ENCODE results near the gene VWA3A. TPM values are rescaled to one million over a fixed set of nuclear protein-coding genes. Genes with fewer than 3 reads are reported as not detected.
"Not testable (repeated sequence)": the region's sequence is repeated elsewhere in the genome, so short reads cannot be mapped to it uniquely, and the experiment has no call there.

Gene VWA3A
- total RNA-seq, 4 donors from 2014 or later, result 0.18 TPM; not detected in 3

DNA sequence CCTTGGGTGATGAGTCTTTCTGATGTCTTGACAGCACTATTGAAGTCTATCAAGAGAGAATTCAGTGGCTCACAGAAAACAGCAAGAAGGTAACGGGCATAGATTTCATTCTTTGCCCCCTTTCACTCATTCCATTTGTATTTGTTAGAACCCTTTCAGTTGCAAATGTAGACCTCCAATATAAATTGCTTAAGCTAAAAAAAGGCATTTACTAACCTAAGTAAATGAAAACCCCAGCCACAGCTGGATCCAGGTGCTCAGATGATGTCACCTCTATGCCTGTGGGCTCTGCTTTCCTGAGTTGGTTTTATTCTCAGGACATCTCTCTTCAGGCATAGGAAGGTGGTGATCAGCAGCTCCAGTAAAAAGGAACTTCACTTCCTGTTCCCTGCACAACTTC is 11.1 kb downstream of the VWA3A start:
- Histone ChIP-seq H3K4me3 (no peak overlapping the region), H3K27ac (no peak overlapping the region), H3K36me3 (no peaks in the 10 kb centered on the region), H3K9me3 (no peaks in the 10 kb centered on the region), H3K27me3 (no peaks in the 10 kb centered on the region), H3K4me1 (no peaks in the 10 kb centered on the region)
- TF ChIP-seq, protein P1, sequence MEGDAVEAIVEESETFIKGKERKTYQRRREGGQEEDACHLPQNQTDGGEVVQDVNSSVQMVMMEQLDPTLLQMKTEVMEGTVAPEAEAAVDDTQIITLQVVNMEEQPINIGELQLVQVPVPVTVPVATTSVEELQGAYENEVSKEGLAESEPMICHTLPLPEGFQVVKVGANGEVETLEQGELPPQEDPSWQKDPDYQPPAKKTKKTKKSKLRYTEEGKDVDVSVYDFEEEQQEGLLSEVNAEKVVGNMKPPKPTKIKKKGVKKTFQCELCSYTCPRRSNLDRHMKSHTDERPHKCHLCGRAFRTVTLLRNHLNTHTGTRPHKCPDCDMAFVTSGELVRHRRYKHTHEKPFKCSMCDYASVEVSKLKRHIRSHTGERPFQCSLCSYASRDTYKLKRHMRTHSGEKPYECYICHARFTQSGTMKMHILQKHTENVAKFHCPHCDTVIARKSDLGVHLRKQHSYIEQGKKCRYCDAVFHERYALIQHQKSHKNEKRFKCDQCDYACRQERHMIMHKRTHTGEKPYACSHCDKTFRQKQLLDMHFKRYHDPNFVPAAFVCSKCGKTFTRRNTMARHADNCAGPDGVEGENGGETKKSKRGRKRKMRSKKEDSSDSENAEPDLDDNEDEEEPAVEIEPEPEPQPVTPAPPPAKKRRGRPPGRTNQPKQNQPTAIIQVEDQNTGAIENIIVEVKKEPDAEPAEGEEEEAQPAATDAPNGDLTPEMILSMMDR (IDR thresholded peaks at IDR 0.05), result no peak
- no peak for TF ChIP-seq POLR2A (IDR thresholded peaks at IDR 0.05)
- no peak for DNase-seq

DNA sequence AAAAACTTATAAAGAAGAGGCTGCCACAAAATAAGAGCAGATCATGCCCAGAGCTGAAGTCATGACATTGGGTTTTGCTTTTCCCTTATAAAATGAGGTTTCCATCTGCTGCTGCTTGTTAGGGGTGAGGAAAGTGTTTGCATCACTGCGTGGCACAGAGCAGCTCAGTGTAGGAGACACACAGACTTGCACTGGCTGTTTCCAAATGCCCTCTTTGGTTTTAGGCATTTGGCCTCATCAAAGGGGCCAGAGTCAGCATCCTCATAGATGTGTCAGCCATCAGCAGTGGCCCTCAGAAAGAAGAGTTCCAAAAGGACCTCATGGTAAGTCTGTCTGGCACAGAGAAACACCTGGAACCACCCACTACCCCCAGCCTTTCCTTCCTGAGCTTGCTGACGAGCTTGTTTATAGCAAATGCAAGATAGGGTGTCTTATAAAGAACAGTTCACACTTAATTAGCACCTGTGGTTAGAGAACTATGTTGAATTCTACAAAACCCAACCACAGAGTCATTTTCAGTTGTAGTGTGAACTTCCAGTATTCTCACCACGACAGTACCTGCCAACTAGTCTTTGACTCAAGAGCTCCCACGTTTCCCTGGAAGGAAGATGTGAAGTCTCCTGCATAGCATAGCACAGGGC is 17.0 kb downstream of the VWA3A start:
- DNase-seq, result no peak
- H3K27ac ChIP-seq, result no peak overlapping the region
- H3K9me3 ChIP-seq, result no peaks in the 10 kb centered on the region
- H3K4me3 ChIP-seq, result no peak overlapping the region
- no peaks in the 10 kb centered on the region for H3K4me1 ChIP-seq
- no peaks in the 10 kb centered on the region for H3K27me3 ChIP-seq
- no peaks in the 10 kb centered on the region for H3K36me3 ChIP-seq
- TF ChIP-seq, protein P1 (IDR thresholded peaks at IDR 0.05), result no peak
- no peak for TF ChIP-seq POLR2A (IDR thresholded peaks at IDR 0.05)

DNA sequence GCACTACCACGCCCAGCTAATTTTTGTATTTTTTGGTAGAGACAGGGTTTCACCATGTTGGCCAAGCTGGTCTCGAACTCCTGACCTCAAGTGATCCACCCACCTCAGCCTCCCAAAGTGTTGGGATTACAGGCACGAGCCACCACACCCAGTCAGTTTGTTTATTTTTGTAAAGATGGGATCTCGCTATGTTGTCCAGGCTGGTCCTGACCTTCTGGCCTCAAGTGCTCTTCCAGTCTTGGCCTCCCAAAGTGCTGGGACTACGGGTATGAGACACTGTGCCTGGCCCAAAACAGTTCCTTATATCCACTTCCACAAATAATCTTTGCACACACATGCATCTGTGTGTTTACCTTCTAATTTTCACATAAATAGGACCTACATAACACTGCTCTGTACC is 19.3 kb downstream of the VWA3A start:
- not testable (repeated sequence) for H3K4me1 ChIP-seq, H3K9me3 ChIP-seq, H3K4me3 ChIP-seq, DNase-seq, H3K27ac ChIP-seq, H3K36me3 ChIP-seq, H3K27me3 ChIP-seq

DNA sequence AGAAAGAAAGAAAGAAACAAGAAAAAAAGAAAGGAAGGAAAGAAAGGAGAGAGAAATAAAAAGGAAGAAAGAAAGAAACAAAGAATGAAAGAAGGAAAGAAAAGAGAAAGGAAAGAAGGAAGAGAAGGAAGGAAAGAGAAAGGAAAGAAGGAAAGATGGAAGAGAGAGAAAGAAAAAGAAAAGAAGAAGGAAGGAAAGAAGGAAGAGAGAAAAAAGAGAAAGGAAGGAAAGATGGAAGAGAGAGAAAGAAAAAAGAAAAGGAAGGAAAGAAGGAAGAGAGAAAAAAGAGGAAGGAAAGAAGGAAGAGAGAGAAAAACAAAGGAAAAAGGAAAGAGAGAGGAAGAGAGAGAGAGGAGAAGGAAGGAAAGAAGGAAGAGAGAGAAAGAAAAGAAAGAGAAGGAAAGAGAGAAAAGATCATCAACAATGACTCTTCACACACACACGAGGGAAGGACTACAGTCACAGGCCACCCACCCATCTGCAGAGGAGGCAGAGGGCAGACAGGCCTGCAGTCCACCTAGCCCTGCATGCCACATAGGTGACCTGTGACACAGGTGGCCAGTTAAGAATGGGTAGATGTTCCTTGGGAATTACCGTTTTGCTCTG is 23.9 kb downstream of the VWA3A start:
- no peak for TF ChIP-seq POLR2A (IDR thresholded peaks at IDR 0.05)
- TF ChIP-seq, protein P1 (IDR thresholded peaks at IDR 0.05), result no peak

DNA sequence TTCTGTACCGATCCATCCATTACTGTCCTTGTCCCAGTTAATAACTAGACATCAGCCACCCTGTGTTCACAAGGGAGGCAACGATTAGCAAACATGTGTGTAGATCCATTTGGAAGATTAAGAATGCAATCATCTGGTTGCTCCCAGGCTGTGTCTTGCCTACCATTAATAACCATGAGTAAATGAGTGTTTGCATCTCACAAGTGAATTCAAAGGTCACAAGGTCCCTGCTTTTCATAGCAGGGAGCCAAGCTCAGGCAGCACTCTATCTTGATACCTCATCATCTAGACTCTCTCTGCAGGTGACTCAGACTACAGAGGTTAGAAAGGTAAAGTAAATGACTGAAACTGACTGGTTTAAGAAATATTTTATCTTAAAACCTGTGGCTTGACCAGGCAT is 25.3 kb downstream of the VWA3A start:
- H3K27ac ChIP-seq, result no peak overlapping the region
- no peaks in the 10 kb centered on the region for H3K36me3 ChIP-seq
- H3K9me3 ChIP-seq, result no peaks in the 10 kb centered on the region
- no peak overlapping the region for H3K4me3 ChIP-seq
- DNase-seq, result no peak
- no peaks in the 10 kb centered on the region for H3K27me3 ChIP-seq
- TF ChIP-seq, protein P1 (IDR thresholded peaks at IDR 0.05), result no peak
- no peak for TF ChIP-seq POLR2A (IDR thresholded peaks at IDR 0.05)
- no peaks in the 10 kb centered on the region for H3K4me1 ChIP-seq

More for the DNA sequence above, 23.9 kb downstream of the VWA3A start:
- no peaks in the 10 kb centered on the region for H3K27me3 ChIP-seq
- H3K4me3 ChIP-seq, result no peak overlapping the region
- no peak for DNase-seq
- H3K4me1 ChIP-seq, result no peaks in the 10 kb centered on the region
- no peak overlapping the region for H3K27ac ChIP-seq
- no peaks in the 10 kb centered on the region for H3K36me3 ChIP-seq
- no peaks in the 10 kb centered on the region for H3K9me3 ChIP-seq

DNA sequence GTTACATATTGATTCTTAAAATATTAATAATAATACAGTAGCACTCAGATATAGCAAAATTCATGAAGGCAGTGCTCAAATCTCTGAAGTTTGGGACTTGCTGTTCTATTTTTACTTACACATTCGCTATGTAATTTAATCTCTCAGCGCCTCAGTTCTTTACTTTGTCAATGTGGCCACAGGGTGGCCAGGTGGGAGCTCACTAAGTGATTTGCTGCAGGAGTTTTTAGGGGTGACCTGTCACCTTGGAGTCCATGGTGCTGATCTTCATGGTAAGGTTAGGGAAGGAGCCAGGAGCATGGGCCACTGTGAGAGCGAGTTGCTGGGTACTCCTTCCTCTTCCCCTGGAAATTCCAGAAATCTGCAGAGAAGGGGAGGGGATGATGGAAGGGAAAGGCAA is 28.1 kb downstream of the VWA3A start:
- Histone ChIP-seq H3K27me3 (no peaks in the 10 kb centered on the region), H3K36me3 (no peaks in the 10 kb centered on the region), H3K27ac (no peak overlapping the region), H3K4me3 (no peak overlapping the region), H3K4me1 (no peaks in the 10 kb centered on the region), H3K9me3 (no peaks in the 10 kb centered on the region)
- no peak for TF ChIP-seq POLR2A (IDR thresholded peaks at IDR 0.05)
- TF ChIP-seq, protein P1 (IDR thresholded peaks at IDR 0.05), result no peak
- DNase-seq, result no peak
